ENCODE data around the gene EFS. TPM values are rescaled to one million over a fixed set of nuclear protein-coding genes. Genes with fewer than 3 reads are reported as not detected.

EFS gene
- total RNA-seq, 1 experiment from 2014 or later, result not detected

DNA sequence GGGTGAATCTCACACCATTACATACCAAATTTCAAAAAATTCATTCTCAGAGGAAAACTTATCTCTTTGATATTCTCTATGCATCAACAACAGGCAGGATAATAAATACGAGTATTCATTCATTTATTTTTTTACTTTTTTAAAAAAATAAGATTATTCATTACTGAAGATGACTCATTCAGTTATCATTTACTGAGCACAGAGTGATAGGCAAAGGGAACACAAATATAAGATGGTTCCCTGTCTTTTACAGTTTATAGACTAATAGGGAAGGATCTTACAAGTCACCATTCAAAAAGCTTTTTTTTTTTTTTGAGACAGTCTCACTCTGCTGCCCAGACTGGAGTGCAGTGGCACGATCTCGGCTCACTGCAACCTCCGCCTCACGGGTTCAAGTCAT, 48.7 kb downstream of the EFS start:
- intact Hi-C loops (cut with micrococcal nuclease), result no loop called here
- no peaks in the 10 kb centered on the region for H3K9me3 Mint-ChIP-seq (ENCODE audit: unreplicated experiment)
- no peak overlapping the region for H3K27ac Mint-ChIP-seq (ENCODE audit: low read depth, unreplicated experiment)
- DNase-seq (ENCODE audit: unreplicated experiment), result no peak
- H3K4me3 Mint-ChIP-seq (ENCODE audit: unreplicated experiment), result no peak overlapping the region
- no peaks in the 10 kb centered on the region for H3K27me3 Mint-ChIP-seq (ENCODE audit: insufficient read depth, unreplicated experiment)
- no peaks in the 10 kb centered on the region for H3K4me1 Mint-ChIP-seq (ENCODE audit: insufficient read depth, unreplicated experiment)
- TF ChIP-seq, protein P1, sequence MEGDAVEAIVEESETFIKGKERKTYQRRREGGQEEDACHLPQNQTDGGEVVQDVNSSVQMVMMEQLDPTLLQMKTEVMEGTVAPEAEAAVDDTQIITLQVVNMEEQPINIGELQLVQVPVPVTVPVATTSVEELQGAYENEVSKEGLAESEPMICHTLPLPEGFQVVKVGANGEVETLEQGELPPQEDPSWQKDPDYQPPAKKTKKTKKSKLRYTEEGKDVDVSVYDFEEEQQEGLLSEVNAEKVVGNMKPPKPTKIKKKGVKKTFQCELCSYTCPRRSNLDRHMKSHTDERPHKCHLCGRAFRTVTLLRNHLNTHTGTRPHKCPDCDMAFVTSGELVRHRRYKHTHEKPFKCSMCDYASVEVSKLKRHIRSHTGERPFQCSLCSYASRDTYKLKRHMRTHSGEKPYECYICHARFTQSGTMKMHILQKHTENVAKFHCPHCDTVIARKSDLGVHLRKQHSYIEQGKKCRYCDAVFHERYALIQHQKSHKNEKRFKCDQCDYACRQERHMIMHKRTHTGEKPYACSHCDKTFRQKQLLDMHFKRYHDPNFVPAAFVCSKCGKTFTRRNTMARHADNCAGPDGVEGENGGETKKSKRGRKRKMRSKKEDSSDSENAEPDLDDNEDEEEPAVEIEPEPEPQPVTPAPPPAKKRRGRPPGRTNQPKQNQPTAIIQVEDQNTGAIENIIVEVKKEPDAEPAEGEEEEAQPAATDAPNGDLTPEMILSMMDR (IDR thresholded peaks at IDR 0.05; ENCODE audit: unreplicated experiment), result no peak
- peaks cover 58% of the 10 kb centered on the region for H3K36me3 Mint-ChIP-seq (ENCODE audit: insufficient read depth, unreplicated experiment)
- ChIA-PET POLR2A (interaction anchor here (9.0 kb wide), 1 partner anchor 10 kb away, joined by 339 read pairs; the partner anchor contains the start of genes BCL2L2 and PPP1R3E), CTCF (interaction anchor here (1.0 to 1.1 kb wide), 2 partner anchors 9 to 11 kb away, joined by 3 to 5 read pairs; no protein-coding TSS in a partner anchor)
- BruUV-seq (replicated peaks), result no TSS peak

DNA sequence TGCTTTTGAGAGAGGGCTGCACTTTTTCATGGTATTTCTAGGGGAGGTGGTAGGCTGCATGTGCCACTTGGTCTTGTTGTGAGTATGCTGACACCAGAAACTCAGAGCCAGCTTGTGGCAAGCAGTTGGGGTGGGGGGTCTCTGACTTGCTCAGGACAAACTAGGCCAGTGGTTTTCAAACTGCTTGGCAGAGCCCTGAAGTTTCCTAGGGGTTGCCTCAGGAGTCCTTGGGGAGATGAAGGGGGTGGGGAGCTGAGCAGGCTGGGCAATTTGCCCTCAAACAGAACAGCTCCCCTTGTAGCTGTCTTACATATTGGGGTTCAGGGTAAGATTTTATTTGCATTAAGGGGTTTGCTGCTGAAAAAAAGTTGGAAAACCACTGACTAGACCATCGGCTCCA, 54.4 kb downstream of the EFS start:
- Mint-ChIP-seq H3K9me3 (ENCODE audit: unreplicated experiment) (no peaks in the 10 kb centered on the region), H3K27ac (ENCODE audit: low read depth, unreplicated experiment) (no peak overlapping the region), H3K4me1 (ENCODE audit: insufficient read depth, unreplicated experiment) (peaks cover 20% of the 10 kb centered on the region), H3K27me3 (ENCODE audit: insufficient read depth, unreplicated experiment) (no peaks in the 10 kb centered on the region), H3K36me3 (ENCODE audit: insufficient read depth, unreplicated experiment) (peaks cover 52% of the 10 kb centered on the region), H3K4me3 (ENCODE audit: unreplicated experiment) (no peak overlapping the region)
- TF ChIP-seq, protein P1 (IDR thresholded peaks at IDR 0.05; ENCODE audit: unreplicated experiment), result no peak
- POLR2A ChIA-PET, result interaction anchor here (0.7 to 14.7 kb wide), 3 partner anchors 9 to 24 kb away, joined by 3 to 339 read pairs (median 27); partner anchors contain the start of genes HOMEZ, PABPN1 and PPP1R3E
- CTCF ChIA-PET, result interaction anchor here (0.6 to 1.6 kb wide), 6 partner anchors 8 to 316 kb away, joined by 3 to 7 read pairs (median 5); partner anchors contain the start of genes PABPN1 and PPP1R3E
- intact Hi-C loops (cut with micrococcal nuclease), result no loop called here
- no TSS peak for BruUV-seq (replicated peaks)
- no peak for DNase-seq (ENCODE audit: unreplicated experiment)

DNA sequence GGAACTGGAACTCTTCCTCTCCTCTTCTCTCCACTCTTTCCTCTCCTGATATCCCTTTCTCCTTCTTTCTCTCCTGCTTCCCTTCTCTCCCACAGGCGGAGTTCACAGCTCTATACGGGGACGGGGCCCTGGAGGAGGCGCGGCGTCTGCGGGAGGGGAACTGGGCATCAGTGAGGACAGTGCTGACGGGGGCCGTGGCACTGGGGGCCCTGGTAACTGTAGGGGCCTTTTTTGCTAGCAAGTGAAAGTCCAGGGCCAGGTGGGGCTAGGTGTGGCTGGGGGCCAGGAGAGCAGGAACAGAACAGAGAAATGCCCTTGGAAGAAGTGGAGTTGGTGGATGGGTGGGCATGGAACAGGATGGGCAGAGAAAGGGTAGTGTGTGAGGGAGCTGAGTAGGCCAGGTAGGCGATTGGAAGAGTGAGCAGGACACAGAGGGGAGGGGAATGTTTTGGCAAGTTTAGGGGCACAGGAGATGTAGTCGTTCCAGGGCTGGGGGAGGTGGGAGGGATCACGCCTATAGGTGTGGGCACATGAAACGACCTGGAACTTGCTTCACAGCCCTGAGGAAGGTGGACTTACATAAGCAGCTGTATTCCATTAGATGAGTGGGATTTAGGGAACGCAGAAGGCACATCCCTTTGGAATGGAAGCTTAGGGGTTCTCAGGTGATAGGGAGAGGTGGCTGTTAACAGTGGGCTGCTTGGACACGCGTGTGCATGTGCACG, 56.1 kb downstream of the EFS start:
- Mint-ChIP-seq H3K27me3 (ENCODE audit: insufficient read depth, unreplicated experiment) (no peaks in the 10 kb centered on the region), H3K4me3 (ENCODE audit: unreplicated experiment) (peak overlapping the region; percentile 98), H3K9me3 (ENCODE audit: unreplicated experiment) (no peaks in the 10 kb centered on the region), H3K36me3 (ENCODE audit: insufficient read depth, unreplicated experiment) (peaks cover 48% of the 10 kb centered on the region), H3K27ac (ENCODE audit: low read depth, unreplicated experiment) (peak overlapping the region; percentile 88), H3K4me1 (ENCODE audit: insufficient read depth, unreplicated experiment) (peaks cover 20% of the 10 kb centered on the region)
- POLR2A ChIA-PET, result interaction anchor here (0.7 to 14.7 kb wide), 3 partner anchors 11 to 801 kb away, joined by 3 to 339 read pairs (median 3); partner anchors contain the start of genes HOMEZ and PABPN1
- DNase-seq (ENCODE audit: unreplicated experiment), result no peak
- TF ChIP-seq, protein P1 (IDR thresholded peaks at IDR 0.05; ENCODE audit: unreplicated experiment), result no peak
- BruUV-seq (replicated peaks), result TSS peak; percentile 3
- intact Hi-C loops (cut with micrococcal nuclease), result no loop called here
- CTCF ChIA-PET, result interaction anchor here (0.6 to 3.9 kb wide), 8 partner anchors 12 to 844 kb away, joined by 3 to 30 read pairs (median 4); partner anchors contain the start of gene PABPN1
